ENCODE results near the gene IER2.

GRCh38 chr19:13120817-13121216 is 29.4 kb upstream of the IER2 start:
- TF ChIP-seq EZH2 (IDR thresholded peaks at IDR 0.05; ENCODE audit: borderline replicate concordance, low read depth, low read length, severe bottlenecking) (no peak), CTCF (IDR thresholded peaks at IDR 0.05; ENCODE audit: extremely low read depth in 1 of 2, insufficient read depth in 1 of 2, low read depth in 1 of 2, low read length in 2 of 2) (no peak), POLR2A (IDR thresholded peaks at IDR 0.05; ENCODE audit: low read depth, low read length) (no peak), MAX (IDR thresholded peaks at IDR 0.05; ENCODE audit: insufficient read depth, insufficient read length) (no peak), JUN (IDR thresholded peaks at IDR 0.05; ENCODE audit: borderline replicate concordance, insufficient read depth, insufficient read length, low read depth) (no peak), POLR2AphosphoS5 (IDR thresholded peaks at IDR 0.05; ENCODE audit: insufficient read depth, low read depth, low read length) (no peak)

Data from endothelial cell of umbilical vein (primary cell).